ENCODE results near the gene PHLDB2.

GRCh38 chr3:111872979-111873378 lies 13.9 kb downstream of the PHLDB2 start:
- no peak for TF ChIP-seq SUZ12 (IDR thresholded peaks at IDR 0.05)
- no peak for TF ChIP-seq FOXA1 (IDR thresholded peaks at IDR 0.05)
- no peak for TF ChIP-seq BHLHE40 (IDR thresholded peaks at IDR 0.05; ENCODE audit: borderline replicate concordance)
- no peak for TF ChIP-seq ZNF384 (IDR thresholded peaks at IDR 0.05)

Data from HEK293T (cell line).